OCI-LY1 (cell line): ENCODE data around the gene GMEB2.
A peak's percentile ranks its signal among the peaks of the same experiment; 100 is the strongest.
"Not testable (repeated sequence)": the region's sequence is repeated elsewhere in the genome, so short reads cannot be mapped to it uniquely, and the experiment has no call there.

Experiments
- H2AFZ ChIP-seq: fragments of 200-600 bp; sonication (generic), shearing (Covaris generic); 2 replicates; pipeline ENCODE4 v1.6.0; 2014; ENCODE audit warnings: antibody characterized with exemption, mild to moderate bottlenecking, low read length
- H3F3A ChIP-seq: fragments of 200-600 bp; sonication (generic), shearing (Covaris generic); 2 replicates; pipeline ENCODE4 v1.6.0; 2014; ENCODE audit warnings: mild to moderate bottlenecking, antibody characterized with exemption, low read length, moderate library complexity; ENCODE audit not compliant: insufficient read depth
- H3K27ac ChIP-seq: fragments of 200-600 bp; sonication (generic); 2 replicates; pipeline ENCODE4 v1.5.1; 2014; ENCODE audit warnings: low read length, mixed run types, mild to moderate bottlenecking, low read depth; ENCODE audit not compliant: poor library complexity, severe bottlenecking
- H3K27me3 ChIP-seq: fragments of 200-600 bp; sonication (generic); 2 replicates; pipeline ENCODE4 v1.6.0; 2014; ENCODE audit warnings: antibody characterized with exemption, mild to moderate bottlenecking, low read length, moderate library complexity; ENCODE audit not compliant: insufficient read depth
- H3K36me3 ChIP-seq: fragments of 200-600 bp; sonication (generic); 2 replicates; pipeline ENCODE4 v1.6.1; 2014; ENCODE audit warnings: mild to moderate bottlenecking, antibody characterized with exemption, low read length, moderate library complexity, mixed read lengths; ENCODE audit not compliant: insufficient read depth
- H3K4me1 ChIP-seq: fragments of 200-600 bp; sonication (generic); 2 replicates; pipeline ENCODE4 v1.5.1; 2014; ENCODE audit warnings: mild to moderate bottlenecking, low read length, moderate library complexity; ENCODE audit not compliant: insufficient read depth, severe bottlenecking
- H3K4me2 ChIP-seq: fragments of 200-600 bp; sonication (generic), shearing (Covaris generic); 2 replicates; pipeline ENCODE4 v1.6.1; 2014; ENCODE audit warnings: low read length
- H3K4me3 ChIP-seq: fragments of 200-600 bp; sonication (generic); 2 replicates; pipeline ENCODE4 v1.5.1; 2014; ENCODE audit warnings: low read length, low read depth, mild to moderate bottlenecking, mixed read lengths; ENCODE audit not compliant: poor library complexity, severe bottlenecking
- H3K79me2 ChIP-seq: fragments of 200-600 bp; shearing (Covaris generic); 2 replicates; pipeline ENCODE4 v1.6.1; 2016; ENCODE audit warnings: mixed run types, low read length, mixed read lengths; ENCODE audit not compliant: insufficient read depth
- H3K9ac ChIP-seq: fragments of 200-600 bp; sonication (generic), shearing (Covaris generic); 2 replicates; pipeline ENCODE4 v1.6.1; 2014; ENCODE audit warnings: mild to moderate bottlenecking, low read length, mixed read lengths
- H3K9me2 ChIP-seq: fragments of 200-600 bp; sonication (generic), shearing (Covaris generic); 2 replicates; pipeline ENCODE4 v1.6.1; 2014; ENCODE audit warnings: low read depth, mild to moderate bottlenecking, low read length, mixed read lengths
- H3K9me3 ChIP-seq: fragments of 200-600 bp; shearing (Covaris generic); 2 replicates; pipeline ENCODE4 v1.6.1; 2014; ENCODE audit warnings: low read length, mixed read lengths
- H4K20me1 ChIP-seq: fragments of 200-600 bp; sonication (generic), shearing (Covaris generic); 2 replicates; pipeline ENCODE4 v1.6.0; 2016; ENCODE audit warnings: mild to moderate bottlenecking, low read length; ENCODE audit not compliant: insufficient read depth
- CTCF ChIP-seq: fragments of 200-600 bp; sonication (generic), shearing (Covaris generic); IDR thresholded peaks from 2 replicates; pipeline ENCODE4 v1.5.1; 2017; ENCODE audit warnings: mild to moderate bottlenecking, antibody characterized with exemption, low read length, moderate library complexity, mixed read lengths
- EZH2 ChIP-seq: fragments of 200-600 bp; sonication (generic), shearing (Covaris generic); IDR thresholded peaks from 2 replicates; pipeline ENCODE4 v1.8.0; 2017; ENCODE audit warnings: borderline replicate concordance, mixed run types, mild to moderate bottlenecking, antibody characterized with exemption, low read length, moderate library complexity, mixed read lengths

Gene GMEB2

GRCh38 chr20:63635431-63636141 lies 8.7 kb upstream of the GMEB2 start:
- Histone ChIP-seq H3K9ac (peak overlapping the region; percentile 66), H4K20me1 (no peaks in the 10 kb centered on the region), H3K27me3 (no peaks in the 10 kb centered on the region), H3K4me1 (peaks cover 61% of the 10 kb centered on the region), H3K9me3 (no peaks in the 10 kb centered on the region), H3F3A (peaks cover 5% of the 10 kb centered on the region; the same call in 1 of the 2 replicates), H3K79me2 (no peaks in the 10 kb centered on the region), H3K36me3 (no peaks in the 10 kb centered on the region), H2AFZ (no peak overlapping the region), H3K27ac (peak overlapping the region; percentile 98), H3K4me3 (peak overlapping the region; percentile 17), H3K4me2 (peak overlapping the region; percentile 50), H3K9me2 (no peaks in the 10 kb centered on the region)
- TF ChIP-seq EZH2 (no peak), CTCF (no peak)

DNA sequence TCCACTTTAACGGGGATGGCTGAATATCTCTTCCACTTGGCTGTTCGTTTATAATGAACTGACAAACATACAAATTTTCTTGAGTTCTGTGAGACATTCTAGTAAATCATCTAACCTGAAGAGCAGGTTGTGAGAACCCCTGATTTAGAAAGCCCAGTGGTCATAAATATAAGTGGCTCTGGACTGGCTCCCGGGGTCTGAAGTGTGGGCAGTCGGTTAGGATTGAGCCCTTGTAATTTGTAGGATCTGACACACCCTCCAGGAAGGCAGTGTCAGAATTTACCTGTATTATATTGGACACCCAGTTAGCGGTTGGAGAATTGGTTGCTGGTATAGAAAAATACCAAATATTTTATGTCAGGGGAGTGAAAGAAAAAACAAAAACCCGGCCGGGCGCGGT lies 6.8 kb upstream of the GMEB2 start:
- Histone ChIP-seq H3K27ac (peak overlapping the region; percentile 98), H3K79me2 (no peaks in the 10 kb centered on the region), H3K4me1 (peaks cover 56% of the 10 kb centered on the region), H3K9ac (no peak overlapping the region), H3K9me2 (no peaks in the 10 kb centered on the region), H3K4me3 (no peak overlapping the region), H3K27me3 (no peaks in the 10 kb centered on the region), H2AFZ (no peak overlapping the region), H3K9me3 (no peaks in the 10 kb centered on the region), H3K4me2 (no peak overlapping the region), H3K36me3 (no peaks in the 10 kb centered on the region), H3F3A (peaks cover 5% of the 10 kb centered on the region; the same call in 1 of the 2 replicates), H4K20me1 (no peaks in the 10 kb centered on the region)
- TF ChIP-seq CTCF (no peak), EZH2 (no peak)

DNA sequence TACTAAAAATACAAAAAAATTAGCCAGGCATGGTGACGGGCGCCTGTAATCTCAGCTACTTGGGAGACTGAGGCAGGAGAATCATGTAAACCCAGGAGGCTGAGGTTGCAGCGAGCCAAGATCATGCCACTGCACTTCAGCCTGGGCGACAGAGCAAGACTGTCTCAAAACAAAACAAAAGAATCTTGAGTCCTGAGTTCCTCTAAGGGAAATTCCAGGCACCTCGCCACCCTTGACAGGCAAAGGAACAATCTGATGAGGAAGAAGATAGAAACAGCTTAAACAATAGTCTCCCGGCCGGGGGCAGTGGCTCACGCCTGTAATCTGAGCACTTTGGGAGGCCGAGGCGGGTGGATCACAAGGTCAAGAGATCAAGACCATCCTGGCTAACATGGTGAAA lies 4.5 kb upstream of the GMEB2 start:
- H3K9ac ChIP-seq, H3F3A ChIP-seq, H2AFZ ChIP-seq, H4K20me1 ChIP-seq, H3K9me2 ChIP-seq, H3K79me2 ChIP-seq, H3K4me2 ChIP-seq, H3K4me3 ChIP-seq, H3K27me3 ChIP-seq, H3K9me3 ChIP-seq, H3K36me3 ChIP-seq: not testable (repeated sequence)
- Histone ChIP-seq H3K27ac (peak overlapping the region; percentile 75), H3K4me1 (peaks cover 46% of the 10 kb centered on the region)

- H3K9me2 ChIP-seq, H3K4me2 ChIP-seq, H3K79me2 ChIP-seq, H3K9ac ChIP-seq, H4K20me1 ChIP-seq, H3K27me3 ChIP-seq, H3F3A ChIP-seq, H3K36me3 ChIP-seq, H3K4me3 ChIP-seq, H3K9me3 ChIP-seq, H2AFZ ChIP-seq: not testable (repeated sequence)
- Histone ChIP-seq H3K27ac (peak overlapping the region; percentile 75), H3K4me1 (peaks cover 46% of the 10 kb centered on the region)
Observed at GRCh38 chr20:63630956-63631355, 4.1 kb upstream of the GMEB2 start.
